ENCODE data around the gene FSD1.
"Not testable (repeated sequence)": the region's sequence is repeated elsewhere in the genome, so short reads cannot be mapped to it uniquely, and the experiment has no call there.

Gene FSD1

GRCh38 chr19:4304538-4305256, at the start of gene FSD1:
Gene FSD1, plus strand, starts transcription at chr19:4304598. Its CDS starts 149 bp downstream, at chr19:4304747.
- DNase-seq: no peak

DNA sequence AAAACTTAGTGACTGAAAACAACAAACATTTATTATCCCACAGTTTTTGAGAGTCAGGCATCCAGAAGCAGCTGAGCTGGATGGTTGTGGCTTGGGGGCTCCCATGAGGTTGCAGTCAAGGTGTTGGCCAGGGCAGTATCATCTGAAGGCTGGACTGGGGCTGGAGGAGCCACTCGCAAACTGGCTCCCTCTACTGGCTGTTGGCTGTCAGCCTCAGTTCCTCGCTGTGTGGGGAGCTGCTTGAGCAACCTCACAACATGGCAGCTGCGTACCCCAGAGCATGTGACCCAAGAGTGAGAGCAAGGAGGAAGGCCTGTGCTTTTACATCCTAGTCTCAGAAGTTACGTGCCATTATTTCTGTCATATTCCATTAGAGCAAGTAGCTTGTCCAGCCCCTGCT, 47.8 kb upstream of the FSD1 start:
- DNase-seq: no peak

GRCh38 chr19:4257025-4257424, 47.4 kb upstream of the FSD1 start:
- no peak for DNase-seq

GRCh38 chr19:4258181-4258580, 46.2 kb upstream of the FSD1 start:
- DNase-seq: no peak

DNA sequence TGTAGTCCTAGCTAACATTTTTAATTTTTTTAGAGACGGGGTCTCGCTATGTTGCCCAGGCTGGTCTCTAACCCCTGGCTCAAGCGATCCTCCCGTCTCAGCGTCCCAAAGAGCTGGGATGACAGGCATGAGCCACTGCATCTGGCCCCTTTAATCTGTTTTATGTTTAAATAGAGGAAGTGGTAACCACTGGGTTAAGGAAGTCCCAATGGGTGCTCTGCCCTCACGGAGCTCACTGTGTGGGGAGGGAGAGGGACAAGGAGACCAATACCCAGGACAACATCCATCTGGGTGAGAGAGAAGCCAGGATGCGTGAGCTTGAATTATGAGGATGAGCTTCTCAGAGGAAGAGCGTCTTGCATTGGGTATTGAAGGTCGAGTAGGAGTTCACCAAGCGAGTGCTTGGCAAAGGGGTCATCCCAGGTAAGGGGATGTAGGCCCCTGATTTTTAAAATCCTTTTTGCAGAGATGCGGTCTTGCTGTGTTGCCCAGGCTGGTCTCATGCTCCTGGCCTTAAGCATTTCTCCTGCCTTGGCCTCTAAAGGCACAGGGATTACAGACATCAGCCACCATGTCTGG, 43.7 kb upstream of the FSD1 start:
- no peak for DNase-seq

GRCh38 chr19:4264812-4265211, 39.6 kb upstream of the FSD1 start:
- no peak for DNase-seq

DNA sequence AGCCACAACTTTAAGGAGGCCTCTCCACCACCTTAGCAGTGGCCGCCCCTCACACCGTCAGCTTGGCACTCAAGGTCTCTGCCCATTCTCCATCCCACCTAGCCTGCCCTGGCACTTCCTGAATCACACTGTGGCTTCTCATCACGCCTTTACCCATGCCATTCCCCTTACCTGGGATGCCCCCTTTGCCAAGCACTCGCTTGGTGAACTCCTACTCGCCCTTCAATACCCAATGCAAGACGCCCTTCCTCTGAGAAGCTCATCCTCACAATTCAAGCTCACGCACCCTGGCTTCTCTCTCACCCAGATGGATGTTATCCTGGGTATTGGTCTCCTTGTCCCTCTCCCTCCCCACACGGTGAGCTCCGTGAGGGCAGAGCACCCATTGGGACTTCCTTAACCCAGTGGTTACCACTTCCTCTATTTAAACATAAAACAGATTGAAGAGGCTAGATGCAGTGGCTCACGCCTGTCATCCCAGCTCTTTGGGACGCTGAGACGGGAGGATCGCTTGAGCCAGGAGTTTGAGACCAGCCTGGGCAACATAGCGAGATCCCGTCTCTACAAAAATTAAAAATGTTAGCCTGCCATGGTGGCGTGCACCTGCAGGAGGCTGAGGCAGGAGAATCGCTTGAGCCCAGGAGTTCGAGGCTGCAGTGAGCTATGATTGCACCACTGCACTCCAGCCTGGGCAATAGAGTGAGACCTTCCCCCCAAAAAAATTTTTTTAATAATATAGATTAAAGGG, 38.0 kb upstream of the FSD1 start:
- DNase-seq: no peak

- peak; percentile 30 for DNase-seq
Measured at GRCh38 chr19:4267101-4267900, 37.1 kb upstream of the FSD1 start.

- no peak for DNase-seq
Measured at GRCh38 chr19:4267901-4268815, 36.2 kb upstream of the FSD1 start.

DNA sequence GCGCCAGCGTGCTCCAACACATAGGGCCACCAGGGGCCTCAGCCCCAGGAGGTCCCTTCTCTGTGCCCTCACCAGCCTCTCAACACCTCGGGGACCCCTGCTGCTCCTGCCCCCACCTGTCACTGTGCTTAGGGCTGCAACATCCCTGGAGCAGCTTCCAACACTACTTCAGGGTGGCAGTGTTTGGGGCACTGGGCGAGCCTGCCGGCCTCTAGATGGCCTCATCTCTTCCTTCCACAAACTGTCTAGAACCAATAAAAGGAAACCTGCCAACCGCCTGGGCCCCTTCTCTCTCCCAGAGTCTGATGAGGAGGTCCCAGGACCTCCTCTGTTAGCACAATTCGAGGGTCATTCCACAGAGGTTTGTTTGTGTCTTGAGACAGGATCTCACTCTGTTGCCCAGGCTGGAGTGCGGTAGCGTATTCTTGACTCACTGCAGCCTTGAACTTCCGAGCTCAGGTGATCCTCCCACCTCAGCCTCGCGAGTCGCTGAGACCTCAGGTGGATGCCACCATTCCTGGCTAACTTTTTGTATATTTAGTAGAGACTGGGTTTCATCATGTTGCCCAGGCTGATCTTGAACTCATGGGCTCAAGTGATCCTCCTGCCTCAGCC, 35.5 kb upstream of the FSD1 start:
- DNase-seq: no peak

GRCh38 chr19:4272894-4273293, 31.5 kb upstream of the FSD1 start:
- DNase-seq: no peak

DNA sequence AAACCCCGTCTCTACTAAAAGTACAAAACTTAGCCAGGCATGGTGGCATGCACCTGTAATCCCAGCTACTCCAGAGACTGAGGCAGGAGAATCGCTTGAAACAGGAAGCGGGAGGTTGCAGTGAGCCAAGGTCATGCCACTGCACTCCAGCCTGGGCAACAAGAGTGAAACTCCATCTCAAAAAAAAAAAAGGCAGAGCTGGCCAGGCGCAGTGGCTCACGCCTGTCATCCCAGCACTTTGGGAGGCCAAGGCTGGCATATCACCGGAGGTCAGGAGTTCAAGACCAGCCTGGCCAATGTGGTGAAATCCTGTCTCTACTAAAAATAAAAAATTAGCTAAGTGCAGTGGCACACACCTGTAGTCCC, 30.1 kb upstream of the FSD1 start:
- DNase-seq: not testable (repeated sequence)

GRCh38 chr19:4277191-4277696, 27.2 kb upstream of the FSD1 start:
- no peak for DNase-seq

- DNase-seq: no peak
Measured at GRCh38 chr19:4278010-4278409, 26.4 kb upstream of the FSD1 start.

DNA sequence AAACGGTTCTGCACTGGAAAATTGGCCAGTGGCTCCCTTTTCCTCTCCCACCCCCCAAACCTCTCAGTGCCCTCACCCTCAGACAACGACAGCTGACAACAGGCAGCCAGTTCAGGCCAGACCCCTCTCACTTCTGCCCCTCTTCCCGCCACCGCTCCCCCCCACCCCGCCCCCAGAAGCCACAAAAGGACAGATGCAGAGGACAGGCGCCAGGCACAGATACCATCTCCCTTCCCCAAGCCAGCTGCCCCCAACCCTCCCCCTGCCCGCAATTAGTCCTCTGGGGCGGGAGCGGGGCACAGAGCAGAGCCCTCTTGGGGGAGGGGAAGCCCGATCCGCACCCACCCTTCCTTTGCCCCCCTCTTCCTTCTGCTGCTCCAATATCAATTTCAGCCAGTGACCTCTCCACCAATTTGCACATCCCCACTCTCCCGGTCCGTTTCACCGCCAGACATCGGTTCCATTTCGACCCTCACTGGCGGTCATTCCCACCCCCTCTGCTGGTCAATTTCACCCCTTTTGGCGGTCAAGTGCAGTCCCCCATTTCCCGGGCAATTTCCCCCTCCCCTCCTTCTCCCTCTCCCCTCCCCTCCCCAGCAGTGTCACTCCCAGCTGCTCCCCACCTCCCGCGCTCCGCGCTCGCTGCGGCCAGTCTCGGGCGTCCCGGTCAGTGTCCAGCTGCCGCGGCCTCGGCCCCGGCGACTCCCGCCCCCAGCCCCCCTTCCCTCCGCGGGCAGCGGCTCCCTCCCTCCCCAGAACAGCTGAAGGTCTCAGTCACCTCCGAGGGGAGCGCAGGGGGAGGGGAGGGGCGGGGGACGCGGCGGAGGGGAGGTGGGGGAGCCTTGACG, 25.8 kb upstream of the FSD1 start, which contains the start of gene SHD:
SHD (plus strand) TSS at position 848 of the 848 bp plus-strand sequence. CDS start 798 bp downstream, outside the sequence.
- no peak for DNase-seq

- no peak for DNase-seq
Measured at GRCh38 chr19:4279267-4279529, 25.2 kb upstream of the FSD1 start.

- no peak for DNase-seq
Measured at GRCh38 chr19:4279530-4280422, 24.6 kb upstream of the FSD1 start.

GRCh38 chr19:4284176-4284958, 20.0 kb upstream of the FSD1 start:
- no peak for DNase-seq

- no peak for DNase-seq
Measured at GRCh38 chr19:4284974-4285373, 19.4 kb upstream of the FSD1 start.
